ENCODE data around the gene OR5J2.
"Not testable (repeated sequence)": the region's sequence is repeated elsewhere in the genome, so short reads cannot be mapped to it uniquely, and the experiment has no call there.

OR5J2 gene

GRCh38 chr11:56196705-56197104, 20.3 kb downstream of the OR5J2 start:
- Histone ChIP-seq H3K27ac (ENCODE audit: insufficient read depth, low read depth, low read length, poor library complexity, severe bottlenecking) (no peak overlapping the region), H3K4me1 (ENCODE audit: control insufficient read depth, insufficient read depth, low read length) (no peaks in the 10 kb centered on the region), H3K36me3 (ENCODE audit: control insufficient read depth, insufficient read depth, low read length) (no peaks in the 10 kb centered on the region), H3K4me3 (ENCODE audit: insufficient read depth, low read depth, low read length) (no peak overlapping the region), H3K27me3 (ENCODE audit: control insufficient read depth, insufficient read depth, low read length, poor library complexity, severe bottlenecking) (no peaks in the 10 kb centered on the region), H3K9me3 (ENCODE audit: control insufficient read depth, low read length) (no peaks in the 10 kb centered on the region)
- WGBS, 2 experiments: 94 to 98% methylated on average over 2 to 3 of the region's 3 CpGs

- H3K9me3 ChIP-seq (ENCODE audit: control insufficient read depth, low read length): no peaks in the 10 kb centered on the region
- H3K27me3 ChIP-seq (ENCODE audit: control insufficient read depth, insufficient read depth, low read length, poor library complexity, severe bottlenecking): no peaks in the 10 kb centered on the region
- no peaks in the 10 kb centered on the region for H3K36me3 ChIP-seq (ENCODE audit: control insufficient read depth, insufficient read depth, low read length)
- H3K27ac ChIP-seq (ENCODE audit: insufficient read depth, low read depth, low read length, poor library complexity, severe bottlenecking): no peak overlapping the region
- no peak overlapping the region for H3K4me3 ChIP-seq (ENCODE audit: insufficient read depth, low read depth, low read length)
- H3K4me1 ChIP-seq (ENCODE audit: control insufficient read depth, insufficient read depth, low read length): no peaks in the 10 kb centered on the region
- 100% methylated on average over 1 of the region's 2 CpGs; no CpG with 5 or more reads in 1 of the 2 experiments for WGBS, 2 experiments
Measured at GRCh38 chr11:56197367-56197766, 20.9 kb downstream of the OR5J2 start.

GRCh38 chr11:56207790-56208189, 31.4 kb downstream of the OR5J2 start:
- 83 to 90% methylated on average over 1 of the region's 1 CpG for WGBS, 2 experiments
- Histone ChIP-seq H3K9me3 (ENCODE audit: control insufficient read depth, low read length) (no peaks in the 10 kb centered on the region), H3K4me1 (ENCODE audit: control insufficient read depth, insufficient read depth, low read length) (no peaks in the 10 kb centered on the region), H3K27ac (ENCODE audit: insufficient read depth, low read depth, low read length, poor library complexity, severe bottlenecking) (no peak overlapping the region), H3K36me3 (ENCODE audit: control insufficient read depth, insufficient read depth, low read length) (no peaks in the 10 kb centered on the region), H3K27me3 (ENCODE audit: control insufficient read depth, insufficient read depth, low read length, poor library complexity, severe bottlenecking) (no peaks in the 10 kb centered on the region), H3K4me3 (ENCODE audit: insufficient read depth, low read depth, low read length) (no peak overlapping the region)

DNA sequence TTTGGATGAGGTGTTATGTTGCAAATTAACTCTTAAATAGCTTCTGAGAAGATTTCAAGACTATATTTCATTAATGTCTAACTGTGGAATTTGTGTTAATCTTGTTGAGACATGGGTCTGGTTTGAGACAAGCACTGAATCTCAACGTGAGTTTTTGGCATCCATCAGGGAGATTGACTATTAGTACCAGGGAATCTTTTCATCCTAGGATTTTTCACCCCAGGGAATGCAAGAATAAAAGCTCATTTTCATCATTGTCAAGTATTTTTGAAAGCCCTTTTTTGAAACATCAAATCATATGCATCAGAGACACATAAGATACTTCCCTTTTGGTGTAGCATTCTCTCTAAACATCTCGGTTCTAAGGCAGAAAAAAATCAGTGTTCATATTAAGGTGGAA, 38.1 kb downstream of the OR5J2 start:
- no peak overlapping the region for H3K4me3 ChIP-seq (ENCODE audit: insufficient read depth, low read depth, low read length)
- no peaks in the 10 kb centered on the region for H3K27me3 ChIP-seq (ENCODE audit: control insufficient read depth, insufficient read depth, low read length, poor library complexity, severe bottlenecking)
- H3K36me3 ChIP-seq (ENCODE audit: control insufficient read depth, insufficient read depth, low read length): no peaks in the 10 kb centered on the region
- H3K27ac ChIP-seq (ENCODE audit: insufficient read depth, low read depth, low read length, poor library complexity, severe bottlenecking): no peak overlapping the region
- no peaks in the 10 kb centered on the region for H3K4me1 ChIP-seq (ENCODE audit: control insufficient read depth, insufficient read depth, low read length)
- no peaks in the 10 kb centered on the region for H3K9me3 ChIP-seq (ENCODE audit: control insufficient read depth, low read length)
- WGBS, 2 experiments: 92 to 96% methylated on average over 1 to 2 of the region's 2 CpGs

DNA sequence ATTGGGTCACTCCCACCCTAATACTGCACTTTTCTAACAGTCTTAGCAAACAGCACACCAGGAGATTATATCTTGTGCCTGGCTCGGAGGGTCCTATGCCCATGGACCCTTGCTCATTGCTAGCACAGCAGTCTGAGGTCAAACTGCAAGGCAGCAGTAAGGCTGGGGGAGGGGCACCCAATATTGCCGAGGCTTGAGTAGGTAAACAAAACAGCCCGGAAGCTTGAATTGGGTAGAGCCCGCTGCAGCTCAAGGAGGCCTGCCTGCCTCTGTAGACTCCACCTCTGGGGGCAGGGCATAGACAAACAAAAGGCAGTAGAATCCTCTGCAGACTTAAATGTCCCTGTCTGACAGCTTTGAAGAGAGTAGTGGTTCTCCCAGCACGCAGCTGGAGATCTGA, 43.3 kb downstream of the OR5J2 start:
- H3K4me1 ChIP-seq (ENCODE audit: control insufficient read depth, insufficient read depth, low read length); H3K9me3 ChIP-seq (ENCODE audit: control insufficient read depth, low read length); H3K27me3 ChIP-seq (ENCODE audit: control insufficient read depth, insufficient read depth, low read length, poor library complexity, severe bottlenecking); H3K27ac ChIP-seq (ENCODE audit: insufficient read depth, low read depth, low read length, poor library complexity, severe bottlenecking); H3K4me3 ChIP-seq (ENCODE audit: insufficient read depth, low read depth, low read length); H3K36me3 ChIP-seq (ENCODE audit: control insufficient read depth, insufficient read depth, low read length): not testable (repeated sequence)
- WGBS, 2 experiments: 78 to 81% methylated on average over 5 of the region's 5 CpGs
